Uterine smooth muscle cell (primary cell): ENCODE data around the gene CD63. TPM values are rescaled to one million over a fixed set of nuclear protein-coding genes. Genes with fewer than 3 reads are reported as not detected.

Experiments used
- total RNA-seq: library from RNA; depleted of rRNA; stranded (reverse); fragments of >200 nt; gene quantifications from 2 replicates; pipeline ENCODE4 v1.2.3, GENCODE V29; 2014

The CD63 gene, protein sequence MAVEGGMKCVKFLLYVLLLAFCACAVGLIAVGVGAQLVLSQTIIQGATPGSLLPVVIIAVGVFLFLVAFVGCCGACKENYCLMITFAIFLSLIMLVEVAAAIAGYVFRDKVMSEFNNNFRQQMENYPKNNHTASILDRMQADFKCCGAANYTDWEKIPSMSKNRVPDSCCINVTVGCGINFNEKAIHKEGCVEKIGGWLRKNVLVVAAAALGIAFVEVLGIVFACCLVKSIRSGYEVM
- total RNA-seq: 2,861 and 3,471 TPM in 2 replicates

GRCh38 chr12:55728939-55729818 lies at the start of gene CD63:
Gene CD63 (minus strand): TSS chr12:55729009. CDS start chr12:55728341, 668 bp downstream.

GRCh38 chr12:55742719-55743405 lies 14.1 kb upstream of the CD63 start, which contains the start of gene GDF11:
Gene GDF11 (plus strand): TSS chr12:55743122. CDS start chr12:55743317, 195 bp downstream.

DNA sequence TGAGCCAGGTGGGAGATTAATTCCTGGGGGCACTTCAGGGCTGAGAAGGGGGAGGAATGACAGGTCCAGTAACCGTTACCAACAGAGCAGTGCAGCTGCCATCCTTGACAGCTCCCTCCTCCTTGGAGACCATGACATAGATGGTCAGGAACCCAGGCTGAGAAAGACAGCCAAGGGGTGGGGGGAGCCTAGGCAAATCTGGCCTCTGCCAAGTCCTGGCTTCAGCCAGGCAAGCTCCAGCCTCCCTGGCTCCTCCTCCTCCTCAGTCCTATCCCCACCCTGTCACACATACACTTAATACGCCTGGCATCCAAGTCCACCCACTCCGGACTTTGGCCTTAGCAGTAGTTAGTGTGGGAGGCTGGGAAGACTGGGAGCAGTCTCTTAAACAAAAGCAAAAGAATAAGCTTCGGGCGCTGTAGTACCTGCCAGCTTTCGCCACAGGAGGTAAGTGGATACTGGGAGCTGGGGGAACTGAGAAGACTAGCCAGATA lies 8.7 kb downstream of the CD63 start, which contains the start of gene RDH5:
RDH5 (plus strand) TSS at position 323 of the 494 bp plus-strand sequence. CDS start 792 bp downstream, outside the sequence.

DNA sequence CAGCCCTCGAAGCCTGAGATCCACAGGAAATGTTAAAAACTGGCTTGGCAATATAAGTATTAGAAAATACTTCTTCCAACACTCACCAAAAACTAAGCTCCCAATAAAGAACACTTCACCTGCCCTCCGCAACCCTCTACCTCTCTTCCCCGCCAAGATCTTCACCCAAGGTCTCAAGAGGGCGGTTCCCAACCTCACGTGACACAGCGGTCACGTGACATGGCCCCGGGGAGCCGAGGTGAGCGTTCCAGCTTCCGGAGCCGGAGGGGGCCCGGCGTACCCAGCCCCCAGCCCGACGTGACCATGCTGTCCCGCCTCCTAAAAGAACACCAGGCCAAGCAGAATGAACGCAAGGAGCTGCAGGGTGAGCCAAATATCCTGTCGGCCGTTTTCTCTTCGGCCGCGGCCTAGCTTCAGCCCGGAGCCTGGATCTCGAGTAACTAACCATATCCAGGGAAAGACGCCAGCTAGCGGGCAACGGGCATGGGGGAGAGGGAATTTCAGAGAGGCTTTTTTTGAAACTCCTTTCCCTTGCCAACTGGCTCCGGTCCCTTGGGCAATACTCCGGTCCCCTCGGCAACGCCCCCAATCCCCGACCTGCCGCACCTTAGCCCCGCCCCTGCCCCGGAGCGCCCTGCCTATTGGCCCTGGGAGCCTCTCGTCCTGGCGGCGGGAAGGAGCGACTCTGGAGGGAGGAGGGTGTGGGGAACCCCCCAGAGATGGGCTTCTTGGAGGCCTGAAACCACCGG lies 12.8 kb downstream of the CD63 start, which contains the start of gene BLOC1S1:
BLOC1S1 (plus strand) TSS at position 214 of the 749 bp plus-strand sequence; CDS start at position 220, 6 bp downstream.

GRCh38 chr12:55707841-55708694 lies 20.7 kb downstream of the CD63 start, which contains the start of gene ITGA7:
Gene ITGA7 (minus strand): TSS chr12:55707904. CDS start chr12:55707682, 222 bp downstream.

Other genes starting within 250 kb of the CD63 start
- gene OR6C68, start 236.6 kb downstream of the CD63 start, total RNA-seq: not detected in 2 replicates
- not detected in 2 replicates for gene OR6C4, start 179.4 kb downstream of the CD63 start, total RNA-seq
- gene OR2AP1, start 156.5 kb downstream of the CD63 start, total RNA-seq: not detected in 2 replicates
- not detected in 2 replicates for gene OR10P1, start 92.1 kb downstream of the CD63 start, total RNA-seq
- 26.6 and 47.0 TPM in 2 replicates for gene ITGA7, start 21.1 kb downstream of the CD63 start, total RNA-seq
- 89.5 and 92.5 TPM in 2 replicates for gene BLOC1S1, start 13.0 kb downstream of the CD63 start, total RNA-seq
- gene RDH5, start 8.6 kb downstream of the CD63 start, total RNA-seq: 11.9 and 17.7 TPM in 2 replicates
- gene GDF11, start 14.1 kb upstream of the CD63 start, total RNA-seq: 3.9 and 6.6 TPM in 2 replicates
- 101 and 113 TPM in 2 replicates for gene SARNP, start 88.7 kb upstream of the CD63 start, total RNA-seq
- 21.9 and 26.2 TPM in 2 replicates for gene ORMDL2, start 89.0 kb upstream of the CD63 start, total RNA-seq
- 70.1 and 78.6 TPM in 2 replicates for gene DNAJC14, start 100.6 kb upstream of the CD63 start, total RNA-seq
- 2.7 and 5.2 TPM in 2 replicates for gene MMP19, start 113.9 kb upstream of the CD63 start, total RNA-seq
- gene PYM1, start 198.9 kb upstream of the CD63 start, total RNA-seq: 24.9 and 32.4 TPM in 2 replicates
- gene DGKA, start 202.2 kb upstream of the CD63 start, total RNA-seq: 29.8 and 32.7 TPM in 2 replicates
- 0.22 and 1.5 TPM in 2 replicates for gene PMEL, start 237.0 kb upstream of the CD63 start, total RNA-seq
- gene CDK2, start 237.8 kb upstream of the CD63 start, total RNA-seq: 12.2 and 28.4 TPM in 2 replicates
- gene RAB5B, start 245.1 kb upstream of the CD63 start, total RNA-seq: 41.6 and 51.5 TPM in 2 replicates